T-helper 9 cell (primary cell): Measurements from ENCODE around the gene PGM5.
"Not testable (repeated sequence)": the region's sequence is repeated elsewhere in the genome, so short reads cannot be mapped to it uniquely, and the experiment has no call there.

Experiments
- DNase-seq: peaks from one replicate; pipeline ENCODE4 v3.0.0-alpha.2; 2020

PGM5 gene

DNA sequence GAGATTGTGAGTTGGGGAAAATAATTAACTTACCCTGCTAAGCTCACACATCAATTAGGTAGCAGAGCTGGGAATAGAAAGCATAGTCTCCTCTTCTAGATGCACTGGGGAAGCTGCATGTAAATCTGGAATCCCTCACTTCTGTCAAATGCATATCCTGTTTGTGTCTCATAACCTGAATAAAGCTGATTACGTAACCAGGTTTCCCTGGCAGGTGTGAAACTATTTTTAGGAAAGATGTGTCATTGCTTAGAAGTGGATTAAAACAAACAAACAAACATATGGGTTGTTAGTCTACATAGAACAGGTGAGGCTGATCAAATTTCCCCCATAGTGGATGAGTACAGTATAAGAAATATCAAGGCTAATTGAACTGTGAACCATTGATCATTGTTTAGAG, 27.5 kb downstream of the PGM5 start:
- not testable (repeated sequence) for DNase-seq

DNA sequence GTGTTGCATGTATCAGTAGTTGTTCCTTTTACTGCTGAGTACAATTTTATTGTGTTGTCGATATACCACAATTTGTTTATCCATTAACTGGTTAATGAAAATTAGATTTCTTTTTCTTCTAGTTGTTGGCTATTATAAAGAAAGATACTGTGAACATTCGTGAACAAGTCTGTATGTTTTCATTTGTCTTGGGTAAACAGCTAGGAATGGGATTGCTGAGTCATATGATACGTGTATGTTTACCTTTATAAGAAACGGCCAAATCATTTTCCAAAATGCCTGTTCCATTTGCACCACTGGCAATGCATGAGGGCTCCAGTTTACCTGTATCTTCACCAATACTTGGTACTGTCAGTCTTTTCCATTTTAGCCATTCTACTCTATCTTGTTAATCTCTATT, 33.1 kb downstream of the PGM5 start:
- not testable (repeated sequence) for DNase-seq

DNA sequence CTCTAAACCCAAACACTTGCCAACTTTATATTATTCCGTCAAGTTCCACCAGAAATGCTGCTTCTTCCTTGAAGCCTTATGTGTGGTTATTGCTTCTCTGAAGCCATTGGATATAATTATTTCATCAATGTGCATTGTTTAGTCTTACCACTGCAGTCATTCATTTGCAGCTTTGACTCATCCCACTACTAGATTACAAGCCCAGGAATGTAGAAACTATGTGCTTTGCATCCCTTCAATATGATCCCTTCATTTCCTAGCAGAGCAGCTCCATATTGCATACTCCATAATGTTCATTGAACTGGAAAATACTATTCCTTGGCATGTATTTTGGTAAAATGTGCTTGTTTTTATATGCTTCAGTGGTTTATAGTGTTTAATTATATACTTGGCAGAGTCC, 34.3 kb downstream of the PGM5 start:
- not testable (repeated sequence) for DNase-seq

- not testable (repeated sequence) for DNase-seq
Measured at GRCh38 chr9:68396411-68397094, 40.1 kb downstream of the PGM5 start.

- not testable (repeated sequence) for DNase-seq
Measured at GRCh38 chr9:68397095-68397423, 40.6 kb downstream of the PGM5 start.

GRCh38 chr9:68397796-68398195, 41.4 kb downstream of the PGM5 start:
- not testable (repeated sequence) for DNase-seq

DNA sequence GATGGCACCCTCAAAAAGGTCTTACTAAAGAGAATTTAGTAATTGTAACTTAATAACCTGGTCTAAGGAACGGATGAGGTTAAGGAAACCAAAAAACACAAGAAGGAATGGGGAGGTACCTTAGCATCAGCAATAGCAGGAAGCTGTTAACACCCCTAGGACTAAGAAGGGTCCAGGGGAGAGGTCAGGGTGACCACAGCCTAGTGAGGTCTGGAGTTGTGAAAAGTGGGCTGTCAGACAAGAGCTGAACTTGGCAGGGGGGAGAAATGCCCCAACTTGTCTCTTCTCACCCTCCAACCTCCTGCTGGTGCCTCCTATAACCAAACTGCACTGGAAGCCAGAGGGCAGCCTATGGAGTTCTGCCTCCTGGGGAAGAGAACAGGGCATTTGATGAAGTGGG, 41.9 kb downstream of the PGM5 start:
- DNase-seq = not testable (repeated sequence)

- not testable (repeated sequence) for DNase-seq
Measured at GRCh38 chr9:68404421-68405185, 48.2 kb downstream of the PGM5 start.

- not testable (repeated sequence) for DNase-seq
Measured at GRCh38 chr9:68411865-68412264, 55.5 kb downstream of the PGM5 start.

- DNase-seq = not testable (repeated sequence)
Measured at GRCh38 chr9:68412754-68413153, 56.3 kb downstream of the PGM5 start.

GRCh38 chr9:68415065-68415464, 58.7 kb downstream of the PGM5 start:
- not testable (repeated sequence) for DNase-seq

GRCh38 chr9:68416936-68417564, 60.6 kb downstream of the PGM5 start:
- no peak for DNase-seq

DNA sequence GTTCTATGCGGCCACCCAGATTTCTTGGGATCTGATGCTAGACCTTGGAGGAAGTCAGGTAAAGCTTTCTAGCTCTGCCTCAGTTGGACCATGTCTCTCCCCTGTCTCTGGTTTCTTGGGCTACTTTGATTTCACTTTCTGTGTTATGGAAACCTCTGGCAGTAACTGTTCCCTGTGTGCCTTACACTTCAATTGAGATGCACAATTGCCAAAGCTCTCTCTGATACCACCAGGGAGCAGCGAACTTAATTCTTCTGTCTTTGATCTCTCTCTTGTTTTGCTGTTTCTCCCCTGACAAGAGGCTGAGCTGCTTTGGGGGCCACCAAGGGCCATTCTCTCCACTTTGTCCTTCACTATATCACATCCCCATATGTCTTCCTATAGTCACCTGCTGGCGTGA, 61.4 kb downstream of the PGM5 start:
- no peak for DNase-seq

DNA sequence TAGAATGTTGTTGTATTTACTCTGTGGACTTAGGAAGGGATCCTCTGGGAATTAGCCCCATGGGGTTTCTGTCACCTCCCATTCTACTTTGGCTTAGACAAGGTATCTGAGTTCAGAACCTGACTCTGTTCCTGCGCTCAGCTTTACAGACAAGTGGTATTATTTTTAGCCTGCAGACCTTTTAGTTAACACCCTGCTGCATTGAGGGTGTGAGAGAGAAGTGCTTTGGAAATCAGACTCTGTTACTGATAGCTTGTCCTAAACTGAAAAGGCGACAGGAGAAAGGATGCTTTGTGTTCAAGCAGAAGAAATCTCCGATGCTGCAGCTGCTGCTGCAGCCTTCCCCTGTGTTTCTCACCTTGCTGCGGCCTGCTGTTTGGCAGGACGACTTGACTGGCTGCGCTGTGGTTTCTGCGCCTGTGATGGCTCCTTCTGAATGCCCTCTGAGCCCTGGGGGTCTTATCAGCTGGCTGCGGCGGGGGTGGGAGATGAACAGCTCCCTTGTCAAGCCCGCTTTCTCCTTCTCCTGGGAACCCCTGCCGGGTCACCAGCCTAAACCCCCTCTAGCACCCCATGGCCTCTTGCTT, 61.9 kb downstream of the PGM5 start:
- DNase-seq = no peak

DNA sequence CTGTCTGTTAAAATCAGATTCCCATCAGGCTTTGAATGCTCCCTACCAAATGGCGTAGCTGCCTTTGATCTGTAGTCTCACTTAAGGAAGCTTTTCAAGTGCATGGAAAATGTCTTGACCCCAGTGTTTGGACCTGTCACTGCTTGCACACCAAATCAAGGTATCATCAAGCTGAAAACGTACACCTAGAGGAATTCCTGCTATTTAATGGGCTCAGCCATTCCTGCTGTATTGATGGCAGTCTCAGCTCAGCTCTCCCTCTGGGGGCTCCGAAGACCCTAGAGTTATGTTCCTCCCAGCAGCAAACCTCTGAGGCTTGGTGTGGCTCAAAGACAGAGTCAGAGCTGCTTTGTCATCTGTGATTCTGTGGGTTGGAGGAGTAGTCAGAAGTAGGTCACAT, 63.5 kb downstream of the PGM5 start:
- DNase-seq = no peak

DNA sequence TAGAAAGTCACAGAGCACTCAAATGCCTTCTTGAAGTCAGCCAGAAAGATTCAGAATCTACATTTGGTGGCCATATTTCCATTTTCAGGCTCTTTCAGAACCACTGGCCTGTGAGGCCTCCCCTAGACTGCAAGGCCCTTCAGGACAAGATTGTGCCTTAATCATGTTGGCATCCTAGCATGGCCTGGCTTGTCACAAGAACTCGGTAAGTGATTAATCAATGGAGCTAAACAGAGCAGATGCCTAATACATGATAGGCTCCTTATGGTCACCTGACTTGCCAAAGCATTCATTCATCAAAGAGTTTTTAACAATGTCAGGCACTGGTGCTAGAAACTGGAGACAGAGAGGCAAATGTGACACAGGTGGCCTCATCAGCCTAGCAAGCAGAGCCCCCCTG, 70.3 kb downstream of the PGM5 start:
- DNase-seq = no peak

- no peak for DNase-seq
Measured at GRCh38 chr9:68427216-68427977, 71.0 kb downstream of the PGM5 start.

- no peak for DNase-seq
Measured at GRCh38 chr9:68428481-68428880, 72.1 kb downstream of the PGM5 start.

- no peak for DNase-seq
Measured at GRCh38 chr9:68429631-68430030, 73.2 kb downstream of the PGM5 start.

DNA sequence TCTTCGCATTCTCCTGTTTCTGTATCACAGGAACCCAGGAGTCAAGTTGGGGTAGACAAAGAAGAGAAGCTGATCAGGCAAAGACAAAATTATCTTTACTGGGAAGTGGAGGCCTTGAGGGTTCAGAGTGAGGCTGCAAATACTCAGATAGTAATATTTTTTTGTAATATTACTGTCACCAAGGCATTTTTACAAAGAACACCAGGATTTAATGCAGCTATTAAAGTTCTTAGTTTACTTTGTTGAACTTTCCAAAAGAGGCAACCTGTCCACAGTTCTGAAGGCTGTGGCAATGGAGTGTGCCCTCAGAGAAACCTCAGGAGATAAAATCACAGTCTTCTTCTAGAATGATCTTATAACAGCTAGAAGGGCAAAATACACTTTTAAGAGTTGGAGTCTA, 74.9 kb downstream of the PGM5 start:
- no peak for DNase-seq

DNA sequence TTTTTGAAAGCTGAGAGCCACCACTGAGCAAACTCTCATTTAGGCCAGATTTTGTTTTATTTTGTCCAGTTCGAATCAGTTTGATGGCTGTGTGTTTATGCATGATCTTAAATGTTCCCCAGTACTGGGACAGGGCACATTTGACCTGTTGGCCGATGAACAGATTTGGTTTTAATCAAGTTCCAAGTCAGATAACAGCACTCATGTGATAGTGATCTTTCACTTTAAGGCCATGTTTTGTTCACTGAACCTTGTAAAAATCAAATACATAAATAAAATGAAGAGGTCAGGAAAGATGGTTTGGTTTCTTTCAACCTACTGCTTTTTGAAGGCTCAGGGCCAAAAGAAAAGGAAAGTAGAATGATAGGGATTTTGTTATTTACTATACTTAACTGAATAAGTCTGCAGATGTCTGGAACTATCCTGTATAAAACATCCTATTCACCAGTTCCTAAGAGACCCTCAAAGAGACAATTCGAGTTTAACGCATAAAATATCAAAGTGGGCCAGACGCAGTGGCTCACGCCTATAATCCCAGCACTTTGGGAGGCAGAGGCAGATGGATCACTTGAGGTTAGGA, 77.2 kb downstream of the PGM5 start:
- DNase-seq = no peak

DNA sequence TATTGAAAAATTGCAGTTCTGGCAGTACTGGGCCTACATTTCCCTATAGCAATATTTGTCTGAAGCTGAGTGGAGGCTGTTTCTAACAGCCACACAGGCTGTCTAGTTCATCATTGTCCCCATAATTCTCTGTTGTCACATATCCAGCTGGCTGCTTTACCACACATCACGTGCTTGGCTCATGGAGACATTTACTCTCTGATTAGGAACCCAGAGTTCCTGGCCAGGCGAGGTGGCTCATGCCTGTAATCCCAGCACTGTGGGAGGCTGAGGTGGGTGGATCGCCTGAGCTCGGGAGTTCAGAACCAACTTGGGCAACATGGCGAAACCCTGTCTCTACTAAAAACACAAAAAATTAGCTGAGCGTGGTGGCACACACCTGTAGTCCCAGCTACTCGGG, 81.4 kb downstream of the PGM5 start:
- no peak for DNase-seq

DNA sequence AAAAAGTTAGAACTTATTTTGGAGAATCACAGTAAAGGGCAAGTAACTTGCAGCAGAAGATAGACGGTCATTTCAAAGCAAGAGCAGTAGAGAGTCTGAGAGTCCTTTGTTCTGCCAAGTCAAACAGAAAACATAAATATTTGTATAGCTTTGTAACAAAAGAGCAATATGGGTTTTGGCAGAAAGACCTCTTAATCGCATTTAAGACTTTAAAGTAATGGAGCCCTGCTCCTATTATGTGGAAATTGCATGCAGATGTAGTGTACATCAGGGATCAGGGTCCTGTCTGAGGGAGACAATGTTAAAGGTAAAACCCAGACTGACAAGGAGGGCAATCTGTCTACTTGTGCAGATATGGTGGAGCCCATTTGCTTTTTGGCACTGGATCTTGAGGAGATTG, 87.2 kb downstream of the PGM5 start:
- no peak for DNase-seq
